HFF-Myc (cell line): ENCODE data around the gene RSPH6A.

Source experiments
- DNase-seq: peaks from one replicate; pipeline ENCODE4 v3.0.0-alpha.2; 2011; ENCODE audit warnings: low read depth; ENCODE audit errors: extremely low read depth
- H3K4me3 ChIP-seq: replicated peaks from 2 replicates; pipeline ENCODE4 v1.5.1; 2011; ENCODE audit warnings: low read depth, mild to moderate bottlenecking, control low read depth, low read length
- CTCF ChIP-seq: IDR thresholded peaks from 2 replicates; pipeline ENCODE4 v1.5.1; 2012; ENCODE audit warnings: mild to moderate bottlenecking, low read depth, low read length, control low read depth; ENCODE audit errors: missing control alignments

Gene RSPH6A

GRCh38 chr19:45860359-45861259, 45.5 kb upstream of the RSPH6A start:
- no peak for TF ChIP-seq CTCF
- no peak for DNase-seq
- H3K4me3 ChIP-seq, result no peak overlapping the region

- no peak for DNase-seq
- H3K4me3 ChIP-seq, result no peak overlapping the region
- no peak for TF ChIP-seq CTCF
These were observed 39.2 kb upstream of the RSPH6A start for GRCh38 chr19:45854167-45854778.

- H3K4me3 ChIP-seq, result no peak overlapping the region
- DNase-seq, result no peak
- no peak for TF ChIP-seq CTCF
These were observed 37.9 kb upstream of the RSPH6A start for GRCh38 chr19:45852983-45853382.

GRCh38 chr19:45852145-45852750, 37.1 kb upstream of the RSPH6A start:
- no peak for DNase-seq
- no peak overlapping the region for H3K4me3 ChIP-seq
- no peak for TF ChIP-seq CTCF

GRCh38 chr19:45848922-45849321, 33.8 kb upstream of the RSPH6A start:
- H3K4me3 ChIP-seq, result no peak overlapping the region
- peak; percentile 33 for TF ChIP-seq CTCF
- DNase-seq, result no peak

GRCh38 chr19:45847663-45848062, 32.6 kb upstream of the RSPH6A start:
- no peak overlapping the region for H3K4me3 ChIP-seq
- no peak for DNase-seq
- TF ChIP-seq CTCF, result no peak
